Osteocyte (in vitro differentiated cells): Measurements from ENCODE around the gene ZNF536. TPM values are rescaled to one million over a fixed set of nuclear protein-coding genes. Genes with fewer than 3 reads are reported as not detected.

Experiments
- DNase-seq: peaks from one replicate; pipeline ENCODE4 v3.0.0; 2021; ENCODE audit warnings: mixed read lengths; ENCODE audit not compliant: unreplicated experiment; ENCODE audit errors: extremely low spot score
- H3K27ac Mint-ChIP-seq: one replicate; pipeline ENCODE4 v1.8.0; 2021; ENCODE audit warnings: mild to moderate bottlenecking, mixed read lengths; ENCODE audit not compliant: unreplicated experiment
- H3K27me3 Mint-ChIP-seq: one replicate; pipeline ENCODE4 v1.8.0; 2021; ENCODE audit warnings: mixed read lengths; ENCODE audit not compliant: unreplicated experiment
- H3K36me3 Mint-ChIP-seq: one replicate; pipeline ENCODE4 v1.8.0; 2021; ENCODE audit warnings: mixed read lengths; ENCODE audit not compliant: unreplicated experiment
- H3K4me1 Mint-ChIP-seq: one replicate; pipeline ENCODE4 v1.8.0; 2021; ENCODE audit warnings: mixed read lengths; ENCODE audit not compliant: unreplicated experiment
- H3K4me3 Mint-ChIP-seq: one replicate; pipeline ENCODE4 v1.8.0; 2021; ENCODE audit warnings: mild to moderate bottlenecking, moderate library complexity, mixed read lengths; ENCODE audit not compliant: unreplicated experiment
- H3K9me3 Mint-ChIP-seq: one replicate; pipeline ENCODE4 v1.8.0; 2021; ENCODE audit warnings: mixed read lengths; ENCODE audit not compliant: unreplicated experiment
- total RNA-seq: library from RNA; stranded (reverse); gene quantifications from 2 replicates; pipeline ENCODE4 v1.2.1, GENCODE V29; 2021
- TF ChIP-seq, protein P1 (sequence below): fragments of 200-600 bp; sonication (generic); IDR thresholded peaks from 2 replicates; pipeline ENCODE4 v1.5.0; 2021; ENCODE audit warnings: antibody characterized with exemption, mild to moderate bottlenecking, moderate library complexity

Gene ZNF536
- total RNA-seq, 1 donor from 2014 or later = not detected

DNA sequence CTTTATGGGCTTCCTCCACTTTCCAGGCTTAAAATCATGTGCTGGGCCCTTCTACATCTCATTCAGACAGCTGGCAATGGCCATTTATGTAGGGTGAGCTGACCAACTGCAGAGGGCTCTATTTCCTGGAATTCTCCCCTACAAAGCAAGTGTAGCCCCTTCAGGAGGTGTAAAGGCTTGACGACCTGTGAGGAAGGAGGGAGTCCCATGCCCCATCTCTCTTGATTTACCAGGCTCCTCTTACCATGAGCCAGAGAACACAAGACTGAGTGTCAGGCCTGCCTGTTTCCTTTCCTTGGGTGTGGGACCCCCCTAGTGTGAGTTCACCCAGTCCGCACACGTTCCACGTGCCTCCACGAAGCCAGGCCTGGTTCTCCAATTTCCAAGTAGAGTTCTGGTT is 16.6 kb downstream of the ZNF536 start:
- no peaks in the 10 kb centered on the region for H3K4me1 Mint-ChIP-seq
- no peaks in the 10 kb centered on the region for H3K27me3 Mint-ChIP-seq
- no peak overlapping the region for H3K27ac Mint-ChIP-seq
- no peak for DNase-seq
- no peak overlapping the region for H3K4me3 Mint-ChIP-seq
- H3K9me3 Mint-ChIP-seq = peaks cover 42% of the 10 kb centered on the region
- H3K36me3 Mint-ChIP-seq = no peaks in the 10 kb centered on the region
- TF ChIP-seq, protein P1, sequence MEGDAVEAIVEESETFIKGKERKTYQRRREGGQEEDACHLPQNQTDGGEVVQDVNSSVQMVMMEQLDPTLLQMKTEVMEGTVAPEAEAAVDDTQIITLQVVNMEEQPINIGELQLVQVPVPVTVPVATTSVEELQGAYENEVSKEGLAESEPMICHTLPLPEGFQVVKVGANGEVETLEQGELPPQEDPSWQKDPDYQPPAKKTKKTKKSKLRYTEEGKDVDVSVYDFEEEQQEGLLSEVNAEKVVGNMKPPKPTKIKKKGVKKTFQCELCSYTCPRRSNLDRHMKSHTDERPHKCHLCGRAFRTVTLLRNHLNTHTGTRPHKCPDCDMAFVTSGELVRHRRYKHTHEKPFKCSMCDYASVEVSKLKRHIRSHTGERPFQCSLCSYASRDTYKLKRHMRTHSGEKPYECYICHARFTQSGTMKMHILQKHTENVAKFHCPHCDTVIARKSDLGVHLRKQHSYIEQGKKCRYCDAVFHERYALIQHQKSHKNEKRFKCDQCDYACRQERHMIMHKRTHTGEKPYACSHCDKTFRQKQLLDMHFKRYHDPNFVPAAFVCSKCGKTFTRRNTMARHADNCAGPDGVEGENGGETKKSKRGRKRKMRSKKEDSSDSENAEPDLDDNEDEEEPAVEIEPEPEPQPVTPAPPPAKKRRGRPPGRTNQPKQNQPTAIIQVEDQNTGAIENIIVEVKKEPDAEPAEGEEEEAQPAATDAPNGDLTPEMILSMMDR = no peak

DNA sequence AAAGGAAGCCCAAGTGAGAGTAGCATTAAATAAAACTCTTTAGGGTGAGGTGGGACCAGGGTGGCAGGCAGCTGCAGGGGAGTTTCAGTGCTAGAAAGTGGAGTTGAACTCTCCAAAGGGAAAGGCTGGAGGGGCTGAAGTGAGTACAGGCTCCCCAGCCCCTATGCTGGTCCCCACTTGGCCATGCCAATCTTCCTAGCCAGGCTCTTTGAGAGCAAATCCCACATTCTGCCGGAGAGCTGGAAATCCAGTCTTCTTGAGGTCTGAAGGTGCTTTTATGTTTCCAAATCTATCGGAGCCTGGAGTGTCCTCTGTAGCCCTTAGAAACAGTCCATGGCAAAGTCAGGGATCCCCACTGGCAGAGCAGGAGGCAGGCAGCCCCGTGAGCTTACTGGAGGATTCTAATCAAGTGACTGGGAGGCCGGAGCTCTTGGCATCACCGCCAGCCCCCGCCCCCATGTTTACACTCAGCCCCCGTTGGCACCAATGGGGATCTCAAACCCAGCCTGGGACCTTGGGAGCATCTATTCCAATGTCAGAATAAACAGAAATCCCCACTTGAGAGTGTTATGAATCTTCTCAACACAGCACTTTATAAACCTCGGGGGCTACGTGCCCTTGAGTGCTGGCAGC is 18.3 kb downstream of the ZNF536 start:
- no peak overlapping the region for H3K27ac Mint-ChIP-seq
- H3K4me1 Mint-ChIP-seq = no peaks in the 10 kb centered on the region
- peak; percentile 76 for DNase-seq
- no peak overlapping the region for H3K4me3 Mint-ChIP-seq
- peaks cover 51% of the 10 kb centered on the region for H3K9me3 Mint-ChIP-seq
- H3K36me3 Mint-ChIP-seq = no peaks in the 10 kb centered on the region
- no peaks in the 10 kb centered on the region for H3K27me3 Mint-ChIP-seq
- TF ChIP-seq, protein P1 = no peak

DNA sequence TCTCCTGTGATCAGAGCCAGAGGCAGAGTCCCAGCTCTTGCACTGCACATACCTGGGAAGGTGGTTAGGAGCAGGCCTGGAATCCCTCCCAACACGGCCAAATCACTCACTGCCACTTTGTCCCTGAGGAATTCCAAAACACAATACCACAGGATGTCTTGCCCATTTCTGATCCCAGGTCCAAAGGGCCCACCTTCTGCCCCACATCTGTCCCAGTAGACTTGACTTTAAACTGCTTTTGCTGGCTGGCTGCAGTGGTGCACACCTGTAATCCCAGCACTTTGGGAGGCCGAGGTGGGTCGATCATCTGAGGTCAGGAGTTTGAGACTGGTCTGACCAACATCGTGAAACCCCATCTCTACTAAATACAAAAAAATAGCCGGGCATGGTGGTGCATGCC is 18.9 kb downstream of the ZNF536 start:
- Mint-ChIP-seq H3K27ac (no peak overlapping the region), H3K36me3 (no peaks in the 10 kb centered on the region), H3K4me3 (no peak overlapping the region), H3K9me3 (peaks cover 51% of the 10 kb centered on the region), H3K4me1 (no peaks in the 10 kb centered on the region), H3K27me3 (no peaks in the 10 kb centered on the region)
- peak; percentile 54 for DNase-seq
- TF ChIP-seq, protein P1 = no peak

DNA sequence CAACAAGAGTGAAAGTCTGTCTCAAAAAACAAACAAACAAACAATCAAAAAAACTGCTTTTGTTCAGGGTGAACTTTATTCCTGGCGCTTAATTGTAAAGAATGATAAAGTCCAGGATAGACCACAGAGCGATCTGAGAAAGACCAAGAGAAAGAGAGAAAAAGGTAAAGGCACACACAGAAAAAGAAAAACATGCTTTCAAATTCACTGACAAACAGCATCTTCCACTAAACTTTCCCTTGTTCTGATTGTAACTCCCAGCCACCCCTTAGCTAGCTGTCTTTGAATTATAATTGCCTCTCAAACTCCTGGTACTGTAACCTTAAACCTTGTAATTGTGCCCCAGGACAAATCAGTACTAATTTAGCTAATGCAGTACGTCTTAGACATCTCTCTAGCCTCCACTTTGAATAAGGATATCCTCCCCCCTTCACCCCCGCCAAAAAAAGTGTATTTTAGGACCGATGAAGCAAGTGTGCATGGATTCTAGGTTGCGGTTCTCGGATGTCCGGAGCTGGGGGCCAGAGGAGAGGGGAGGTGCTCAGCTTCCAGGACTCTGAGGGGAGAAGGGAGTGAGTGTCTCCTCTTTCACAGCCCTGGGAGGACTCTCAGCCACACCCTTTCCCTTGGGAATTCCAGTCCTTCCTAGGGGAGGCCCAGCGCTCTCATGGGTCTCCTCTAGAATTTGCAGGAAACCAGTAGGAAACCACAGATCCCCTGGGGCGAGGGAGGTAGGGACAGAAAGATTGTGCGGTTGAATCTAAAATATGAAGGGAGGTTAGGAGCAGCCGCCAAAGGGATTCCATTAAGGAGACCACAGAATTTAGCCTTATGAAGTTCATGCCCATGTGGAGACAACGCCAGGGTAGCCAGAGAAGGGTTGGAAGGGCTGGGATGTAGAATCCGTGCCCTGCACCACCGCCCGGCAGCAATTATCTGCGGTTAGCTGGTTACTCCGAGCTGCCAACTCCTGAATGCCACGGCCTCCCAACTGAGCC is 19.7 kb downstream of the ZNF536 start:
- Mint-ChIP-seq H3K27me3 (no peaks in the 10 kb centered on the region), H3K9me3 (peaks cover 47% of the 10 kb centered on the region), H3K4me1 (no peaks in the 10 kb centered on the region), H3K4me3 (no peak overlapping the region), H3K36me3 (no peaks in the 10 kb centered on the region), H3K27ac (no peak overlapping the region)
- TF ChIP-seq, protein P1 = no peak
- peak; percentile 54 for DNase-seq

DNA sequence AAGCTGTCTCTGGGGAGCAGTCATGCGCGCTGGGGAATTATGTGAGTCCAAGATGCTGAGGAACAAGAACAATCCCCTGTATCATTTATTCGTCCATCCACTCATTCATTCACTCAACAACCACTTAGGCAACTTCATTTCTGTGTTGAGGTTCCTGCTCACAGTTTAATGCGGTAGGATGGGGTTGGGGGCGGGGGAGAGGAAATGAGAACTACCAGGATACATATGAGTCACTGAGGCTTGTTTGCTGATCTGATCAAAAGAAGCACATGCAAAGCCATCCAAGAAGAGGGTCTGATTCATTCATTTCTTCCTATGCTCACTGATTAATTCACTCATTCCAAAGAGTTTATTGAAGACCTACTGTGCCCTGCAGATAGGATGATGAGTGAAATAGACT is 20.9 kb downstream of the ZNF536 start:
- H3K36me3 Mint-ChIP-seq = no peaks in the 10 kb centered on the region
- peak; percentile 23 for DNase-seq
- TF ChIP-seq, protein P1 = no peak
- no peaks in the 10 kb centered on the region for H3K27me3 Mint-ChIP-seq
- H3K27ac Mint-ChIP-seq = no peak overlapping the region
- peaks cover 51% of the 10 kb centered on the region for H3K9me3 Mint-ChIP-seq
- H3K4me1 Mint-ChIP-seq = no peaks in the 10 kb centered on the region
- H3K4me3 Mint-ChIP-seq = no peak overlapping the region
